SU-DHL-6 (cell line): ENCODE results near the gene GALNT6.

Experiments used
- CTCF ChIP-seq: fragments of 200-600 bp; sonication (generic); IDR thresholded peaks from one replicate; pipeline ENCODE4 v1.5.1; 2017; ENCODE audit warnings: antibody characterized with exemption, mild to moderate bottlenecking, low read length, moderate library complexity; ENCODE audit not compliant: insufficient read depth, poor library complexity, severe bottlenecking
- EZH2phosphoT487 ChIP-seq: fragments of 200-600 bp; sonication (generic), shearing (Covaris generic); conservative IDR thresholded peaks from 2 replicates; pipeline ENCODE4 v1.6.1; 2018; ENCODE audit warnings: mild to moderate bottlenecking, antibody characterized with exemption, low read length, moderate library complexity, mixed read lengths

- TF ChIP-seq CTCF: no peak
- no peak for TF ChIP-seq EZH2phosphoT487
Measured at GRCh38 chr12:51323317-51323960, 67.8 kb downstream of the GALNT6 start.
